T follicular helper cell (primary cell): ENCODE results near the gene ANGPTL2.

Experiments used
- DNase-seq: peaks from one replicate; pipeline ENCODE4 v3.0.0-alpha.2; 2020; ENCODE audit warnings: low read depth

ANGPTL2 gene

DNA sequence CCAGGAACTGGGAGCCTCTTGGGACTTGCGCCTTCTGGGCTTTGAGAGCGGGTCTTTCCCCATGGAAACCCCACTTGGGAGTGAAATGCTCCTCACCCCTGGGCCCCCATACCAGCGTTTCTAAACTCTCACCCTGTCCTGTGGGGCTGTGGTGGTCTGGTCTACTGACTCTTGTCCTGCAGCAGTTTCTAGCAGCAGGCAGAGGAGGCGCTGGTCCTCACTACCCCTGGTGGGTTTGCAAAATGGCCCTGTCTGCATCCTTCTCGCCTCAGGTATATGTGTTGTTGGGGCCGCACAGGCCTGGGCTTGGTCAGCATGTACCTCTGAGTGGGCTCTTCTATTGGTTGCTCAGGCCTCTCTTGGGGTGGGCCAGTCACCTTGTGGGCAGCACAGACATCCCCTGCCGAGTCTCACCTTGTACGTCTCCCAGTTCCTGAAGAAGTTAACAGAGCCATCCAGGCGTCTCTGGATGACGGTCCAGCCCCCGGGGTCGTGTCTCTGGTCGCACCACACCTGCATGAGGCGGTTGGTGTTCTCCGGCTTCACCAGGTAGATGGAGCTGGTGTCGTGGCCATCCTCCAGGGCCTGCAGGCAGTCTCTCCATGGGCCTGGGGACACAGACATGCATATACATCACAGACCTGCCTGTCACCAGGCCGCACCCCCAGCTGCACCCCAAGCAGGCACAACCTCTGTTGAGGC is 29.0 kb downstream of the ANGPTL2 start:
- no peak for DNase-seq

GRCh38 chr9:127092041-127092608 is 30.3 kb downstream of the ANGPTL2 start:
- DNase-seq = no peak

- no peak for DNase-seq
Measured at GRCh38 chr9:127091526-127091925, 30.9 kb downstream of the ANGPTL2 start.

- DNase-seq = no peak
Measured at GRCh38 chr9:127090341-127090985, 32.0 kb downstream of the ANGPTL2 start.

DNA sequence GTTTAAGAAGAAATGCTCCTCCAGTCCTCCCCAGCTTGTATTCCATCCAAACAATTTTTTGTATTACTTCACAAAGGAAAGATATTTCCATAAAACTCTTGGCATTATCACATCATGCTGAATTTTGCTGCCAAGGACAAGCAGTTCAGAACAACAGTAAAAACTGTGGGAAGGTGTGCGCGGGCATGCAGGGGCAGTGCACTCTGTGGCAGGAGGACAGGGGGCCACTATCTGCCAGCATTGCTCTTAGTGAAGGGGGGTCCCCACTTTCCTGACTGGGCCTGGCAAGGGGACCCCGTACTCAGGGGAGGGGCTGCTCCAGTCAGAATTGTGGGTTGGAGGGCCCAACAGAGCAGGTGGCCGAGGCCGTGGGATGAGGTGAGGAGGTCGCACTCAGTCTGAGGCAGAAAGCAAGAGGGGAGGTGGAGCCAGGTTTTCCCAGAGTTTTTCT is 32.8 kb downstream of the ANGPTL2 start:
- no peak for DNase-seq

DNA sequence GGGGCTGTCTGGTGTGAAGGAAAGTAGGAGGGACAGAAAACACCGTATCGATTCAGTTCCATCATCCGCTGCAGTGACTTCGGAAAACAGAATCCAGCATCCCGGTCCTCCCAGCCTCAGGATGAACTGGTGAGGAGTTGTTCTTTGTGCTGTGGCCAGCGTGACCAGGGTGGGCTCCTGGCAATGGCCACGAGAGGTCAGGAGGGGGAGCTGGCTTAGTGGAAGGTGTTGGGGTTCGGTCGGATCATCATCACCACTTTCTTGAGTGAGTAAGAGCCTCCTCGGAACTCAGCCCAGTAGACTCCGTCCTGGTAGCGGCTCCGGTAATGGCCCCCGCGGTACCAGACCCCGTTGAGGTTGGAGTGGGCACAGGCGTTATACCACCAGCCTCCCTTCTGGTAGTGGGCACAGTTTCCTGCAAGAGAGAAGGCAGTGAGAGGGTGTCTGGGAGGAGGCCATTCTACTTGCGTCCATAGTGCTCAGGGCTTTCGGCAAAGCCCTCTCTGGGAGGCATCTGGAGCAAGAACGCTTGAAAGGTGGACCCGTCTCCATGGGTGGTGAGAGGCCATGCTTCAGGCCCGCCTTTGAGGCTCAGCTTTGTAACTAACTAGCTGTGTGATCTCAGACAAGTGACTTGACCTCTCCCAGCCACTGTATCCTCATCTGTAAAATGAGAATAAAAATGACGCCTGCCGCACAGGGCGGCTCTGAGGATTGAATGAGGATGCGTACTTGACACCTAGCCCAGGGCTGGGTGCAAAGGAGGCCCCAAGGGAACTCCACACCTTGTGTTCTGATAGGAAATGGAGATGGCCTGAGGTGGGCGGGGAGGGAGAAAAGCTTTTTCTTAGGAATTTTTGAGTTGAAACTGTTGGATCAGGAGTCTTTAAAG is 33.5 kb downstream of the ANGPTL2 start:
- DNase-seq = no peak

DNA sequence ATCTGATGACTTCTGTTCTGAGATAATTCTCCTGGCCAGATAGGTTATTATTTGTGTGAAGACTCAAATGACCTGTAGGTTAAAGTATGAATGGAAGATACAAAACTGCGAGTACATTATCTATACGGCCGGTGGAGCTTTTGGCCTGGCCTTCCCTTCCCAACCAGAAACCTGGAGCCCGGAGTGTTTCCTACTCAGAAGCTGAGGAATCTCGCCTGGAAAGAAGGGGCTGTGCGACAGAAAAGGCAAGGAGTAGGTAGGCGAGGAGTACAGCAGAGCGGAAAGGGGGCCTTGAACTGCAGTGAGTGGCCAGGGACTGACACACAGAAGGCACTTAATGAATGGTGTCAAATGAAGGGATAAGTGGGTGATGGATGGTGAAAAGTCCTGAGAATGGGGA is 34.6 kb downstream of the ANGPTL2 start:
- no peak for DNase-seq

DNA sequence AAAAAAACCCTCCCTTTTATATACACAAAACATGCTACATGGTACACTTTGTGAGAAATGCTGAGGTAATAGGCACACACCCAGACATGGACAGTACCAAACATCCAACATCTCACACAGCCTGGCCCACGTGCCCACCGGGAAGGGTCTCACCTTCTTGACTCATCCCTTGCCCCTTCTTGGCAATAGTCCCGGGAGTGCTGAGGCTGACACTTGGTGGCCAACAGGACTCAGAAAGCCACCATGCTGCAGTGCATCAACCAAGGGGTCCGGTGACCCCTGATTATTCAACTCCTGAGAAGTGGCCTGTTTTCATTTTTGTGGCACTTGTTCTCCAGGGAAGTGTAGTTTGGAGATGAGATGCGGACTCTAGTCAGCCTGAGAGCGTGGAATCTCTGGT is 35.0 kb downstream of the ANGPTL2 start:
- no peak for DNase-seq

DNA sequence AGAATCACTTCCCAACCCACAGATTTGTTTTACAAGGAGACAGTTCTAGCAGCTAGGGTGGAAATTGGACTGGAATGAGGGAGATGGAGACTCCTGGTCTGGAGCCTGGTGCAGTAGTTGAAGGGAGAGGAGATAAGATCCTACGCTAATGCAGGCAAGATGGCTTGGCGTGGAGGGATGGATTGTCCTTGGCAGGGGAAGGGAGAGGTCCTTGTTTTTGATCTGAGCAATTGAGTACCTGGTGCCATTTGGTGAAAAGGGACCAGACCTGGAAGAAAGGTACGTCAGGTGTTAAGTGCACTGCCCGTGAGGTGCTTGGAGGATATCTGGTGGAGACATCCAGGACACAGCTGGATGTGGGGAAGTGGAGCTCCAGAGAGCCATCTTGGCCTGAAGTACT is 35.7 kb downstream of the ANGPTL2 start:
- no peak for DNase-seq

DNA sequence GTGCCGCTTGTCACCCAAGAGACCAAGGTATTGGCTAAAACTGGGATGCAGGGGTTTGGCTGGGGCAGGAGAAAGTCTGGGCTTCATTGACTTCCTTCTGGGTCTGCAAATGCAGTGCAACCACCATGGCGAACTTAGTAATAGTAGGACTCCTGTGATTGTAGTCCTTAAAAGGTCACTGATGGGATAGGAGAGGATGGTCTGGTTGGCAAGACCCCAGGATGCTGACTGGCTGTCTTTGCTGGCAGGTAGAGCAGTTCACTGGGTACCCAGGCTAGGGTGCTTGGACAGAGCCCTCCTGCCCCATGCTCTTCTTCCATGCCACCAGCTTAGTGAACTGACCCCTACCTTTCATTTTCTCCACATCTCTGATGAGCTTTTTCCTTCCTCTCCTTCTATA is 37.2 kb downstream of the ANGPTL2 start:
- no peak for DNase-seq

DNA sequence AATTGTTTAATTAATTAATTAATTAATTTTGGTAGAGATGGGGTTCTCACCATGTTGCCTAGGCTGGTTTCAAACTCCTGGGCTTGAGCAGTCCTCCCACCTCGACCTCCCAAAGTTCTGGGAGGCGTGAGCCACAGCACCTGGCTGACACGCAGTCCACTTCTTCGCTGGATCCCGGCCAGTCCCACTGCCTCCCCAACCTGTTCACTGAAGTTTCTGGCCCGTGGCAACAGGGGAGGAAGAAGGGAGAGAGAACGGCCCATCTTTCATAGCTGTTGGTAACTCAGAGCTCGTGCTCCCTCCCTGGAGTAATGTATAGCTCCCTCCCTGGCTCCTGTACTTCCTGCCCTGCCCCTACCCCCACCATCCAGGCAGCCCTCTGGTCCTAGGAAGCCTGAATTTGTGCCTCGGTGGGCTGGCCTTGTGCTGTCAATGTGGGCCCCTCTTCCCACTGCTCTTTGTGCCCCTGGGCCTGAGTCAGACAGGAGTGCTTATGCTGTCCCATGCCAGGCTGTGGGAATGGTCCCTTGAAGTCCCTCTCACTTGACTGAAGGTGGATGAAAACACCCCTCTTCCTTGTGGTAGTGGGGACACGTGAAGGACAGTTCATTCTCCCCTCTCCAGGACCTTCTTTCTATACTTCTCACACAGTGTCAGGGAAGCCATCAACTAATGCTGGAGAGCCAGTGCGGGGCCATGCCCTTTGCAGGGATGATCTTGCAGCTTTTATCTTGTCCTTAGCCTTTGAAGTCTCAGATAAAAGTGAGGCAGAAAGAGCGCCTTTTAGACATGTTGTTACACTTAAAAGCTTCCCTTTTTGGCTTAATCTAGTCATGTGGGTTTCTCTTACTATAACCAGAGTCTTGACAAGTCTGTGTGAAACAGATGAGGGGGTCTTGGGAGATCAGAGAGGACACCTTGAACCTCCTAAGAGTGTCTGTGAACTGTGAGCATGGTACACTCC is 38.1 kb downstream of the ANGPTL2 start:
- DNase-seq = no peak

- DNase-seq = no peak
Measured at GRCh38 chr9:127083138-127083980, 39.1 kb downstream of the ANGPTL2 start.

DNA sequence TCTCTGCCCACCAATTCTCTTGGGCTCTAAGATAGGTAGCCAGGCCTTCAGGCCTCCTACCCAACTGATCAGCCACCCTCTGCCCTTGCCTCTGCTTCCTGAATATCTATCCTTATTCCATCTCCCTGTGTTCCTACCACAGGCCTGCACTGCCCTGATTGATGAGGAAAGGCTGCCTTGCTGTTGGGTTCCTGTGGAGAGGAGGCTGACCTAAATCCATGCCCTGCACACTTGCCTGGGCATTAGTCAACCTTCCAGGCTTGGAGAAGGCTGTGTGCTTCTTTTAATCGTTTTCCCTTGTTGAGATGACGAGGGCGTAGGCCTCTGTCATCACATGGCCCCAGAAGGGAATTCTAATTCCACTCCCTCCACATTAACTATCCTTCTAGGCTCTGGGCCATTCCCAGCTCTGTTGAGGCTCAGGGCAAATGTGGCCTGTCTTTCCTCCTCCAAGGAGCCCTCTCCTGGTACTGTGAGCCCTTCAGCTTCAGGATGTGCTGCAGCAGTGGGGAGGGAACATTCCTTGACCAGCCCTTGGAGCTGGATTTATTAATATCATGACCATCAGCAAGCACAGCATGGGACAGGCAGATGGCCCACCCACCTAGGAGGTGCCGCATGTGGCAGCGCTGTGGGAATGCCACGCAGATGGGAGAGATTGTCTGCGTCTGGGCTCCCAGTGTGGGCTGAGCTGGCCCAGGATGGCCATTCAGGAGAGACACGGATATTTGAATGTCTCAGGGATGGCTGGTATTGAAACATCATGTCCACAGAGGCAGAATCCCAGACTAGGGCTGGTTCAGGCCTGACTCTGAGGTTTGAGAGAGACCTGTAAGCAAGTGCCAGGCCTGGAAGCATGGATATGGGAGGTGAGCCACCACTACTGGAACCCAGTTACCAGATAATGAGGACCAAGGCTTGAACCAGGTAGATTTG is 40.9 kb downstream of the ANGPTL2 start:
- DNase-seq = no peak

GRCh38 chr9:127079446-127080140 is 42.8 kb downstream of the ANGPTL2 start:
- DNase-seq = no peak

- no peak for DNase-seq
Measured at GRCh38 chr9:127078988-127079387, 43.4 kb downstream of the ANGPTL2 start.

DNA sequence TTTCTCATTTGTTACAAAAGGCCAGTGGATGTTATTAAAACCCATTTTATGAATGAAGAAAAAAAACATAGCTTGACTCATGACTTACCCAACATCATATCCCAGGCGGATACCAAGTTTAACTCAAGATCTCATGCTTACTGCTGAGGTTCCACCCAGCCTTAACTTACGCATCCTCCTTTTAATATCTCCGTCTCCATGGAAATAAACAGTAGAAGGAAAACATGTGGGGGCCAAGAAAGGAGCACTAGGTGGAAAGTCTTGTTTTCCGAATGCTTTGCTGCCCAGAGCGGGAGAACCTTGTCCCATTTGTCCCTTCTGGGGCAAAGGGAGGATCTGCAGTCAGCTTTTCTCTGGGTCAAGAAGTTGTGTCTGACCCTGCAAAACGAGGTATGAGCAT is 44.1 kb downstream of the ANGPTL2 start:
- no peak for DNase-seq

- DNase-seq = no peak
Measured at GRCh38 chr9:127077644-127077946, 44.8 kb downstream of the ANGPTL2 start.

- no peak for DNase-seq
Measured at GRCh38 chr9:127076860-127077643, 45.4 kb downstream of the ANGPTL2 start.
